NT2/D1 (cell line): Measurements from ENCODE around the gene BORCS6.

Experiments used
- SUZ12 ChIP-seq: IDR thresholded peaks from 2 replicates; pipeline ENCODE4 v1.6.1; 2011; ENCODE audit not compliant: insufficient read length, insufficient read depth; ENCODE audit errors: extremely low read depth
- YY1 ChIP-seq: IDR thresholded peaks from 2 replicates; pipeline ENCODE4 v1.6.1; 2011; ENCODE audit not compliant: insufficient read length, insufficient read depth
- ZNF274 ChIP-seq: IDR thresholded peaks from 2 replicates; pipeline ENCODE4 v1.6.1; 2011; ENCODE audit warnings: mild to moderate bottlenecking, low read depth, low read length

DNA sequence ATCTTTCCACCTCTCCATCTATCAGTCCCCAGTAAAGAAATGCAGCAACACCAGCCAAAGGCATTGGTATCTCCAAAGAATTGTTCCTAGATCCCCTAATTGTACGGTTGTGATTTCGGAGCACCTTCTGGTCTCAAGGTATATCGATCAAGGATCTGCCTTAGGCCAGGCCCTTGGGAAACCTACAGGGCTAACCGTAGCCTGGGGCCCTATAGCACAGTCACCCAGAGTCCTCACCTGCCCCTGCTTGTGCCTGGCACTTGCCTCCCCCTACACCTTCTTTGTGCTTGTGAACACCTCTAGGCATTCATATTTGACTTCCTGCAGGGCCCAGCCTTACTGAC is 37.2 kb upstream of the BORCS6 start:
- TF ChIP-seq YY1: no peak
- no peak for TF ChIP-seq ZNF274
- no peak for TF ChIP-seq SUZ12
